Measurements from ENCODE around the gene FCAMR.

Gene FCAMR

GRCh38 chr1:206970446-206970845, at the start of gene FCAMR:
Gene FCAMR, minus strand, starts transcription at chr1:206970460. Its CDS starts 335 bp downstream, at chr1:206970125.
- DNase-seq (ENCODE audit: low spot score) = no peak

GRCh38 chr1:207019661-207020060, 49.4 kb upstream of the FCAMR start:
- no peak for DNase-seq (ENCODE audit: low spot score)

- no peak for DNase-seq (ENCODE audit: low spot score)
Measured at GRCh38 chr1:207019161-207019560, 48.9 kb upstream of the FCAMR start.

- no peak for DNase-seq (ENCODE audit: low spot score)
Measured at GRCh38 chr1:207018707-207019106, 48.4 kb upstream of the FCAMR start.

- no peak for DNase-seq (ENCODE audit: low spot score)
Measured at GRCh38 chr1:207017615-207018559, 47.6 kb upstream of the FCAMR start.

GRCh38 chr1:207015791-207016190, 45.5 kb upstream of the FCAMR start:
- no peak for DNase-seq (ENCODE audit: low spot score)

- no peak for DNase-seq (ENCODE audit: low spot score)
Measured at GRCh38 chr1:207014728-207015127, 44.5 kb upstream of the FCAMR start.

GRCh38 chr1:207013321-207014085, 43.2 kb upstream of the FCAMR start:
- DNase-seq (ENCODE audit: low spot score) = no peak

- DNase-seq (ENCODE audit: low spot score) = no peak
Measured at GRCh38 chr1:207010726-207011125, 40.5 kb upstream of the FCAMR start.

- no peak for DNase-seq (ENCODE audit: low spot score)
Measured at GRCh38 chr1:207009945-207010344, 39.7 kb upstream of the FCAMR start.

GRCh38 chr1:207009182-207009850, 39.1 kb upstream of the FCAMR start:
- DNase-seq (ENCODE audit: low spot score) = no peak

GRCh38 chr1:207007352-207008033, 37.2 kb upstream of the FCAMR start:
- DNase-seq (ENCODE audit: low spot score) = no peak

- DNase-seq (ENCODE audit: low spot score) = no peak
Measured at GRCh38 chr1:207006914-207007313, 36.7 kb upstream of the FCAMR start.

- no peak for DNase-seq (ENCODE audit: low spot score)
Measured at GRCh38 chr1:207006083-207006482, 35.8 kb upstream of the FCAMR start.

- DNase-seq (ENCODE audit: low spot score) = peak; percentile 70
Measured at GRCh38 chr1:207004931-207005830, 34.9 kb upstream of the FCAMR start.

GRCh38 chr1:207003210-207003609, 33.0 kb upstream of the FCAMR start:
- DNase-seq (ENCODE audit: low spot score) = peak; percentile 67

GRCh38 chr1:207002724-207003146, 32.5 kb upstream of the FCAMR start:
- DNase-seq (ENCODE audit: low spot score) = no peak

- no peak for DNase-seq (ENCODE audit: low spot score)
Measured at GRCh38 chr1:207001492-207002245, 31.4 kb upstream of the FCAMR start.

GRCh38 chr1:207000651-207001291, 30.5 kb upstream of the FCAMR start:
- DNase-seq (ENCODE audit: low spot score) = no peak

Measured in ecto neural progenitor cell (in vitro differentiated cells).